Liver (tissue), 9 donors: ENCODE data around the gene OSTC. TPM values are rescaled to one million over a fixed set of nuclear protein-coding genes. Genes with fewer than 3 reads are reported as not detected.
A peak's percentile ranks its signal among the peaks of the same experiment; 100 is the strongest.

Experiments used
- DNase-seq: peaks from one replicate; pipeline ENCODE4 v3.0.0-alpha.2; 2017; ENCODE audit warnings: low spot score
- H3K27ac ChIP-seq, 2 donors: one replicate each; pipeline ENCODE4 v1.7.0; 2013; ENCODE audit warnings: inconsistent platforms in 2 of 2, low read length in 2 of 2, control low read depth in 1 of 2, low read depth in 1 of 2, mild to moderate bottlenecking in 1 of 2
- H3K27me3 ChIP-seq, 4 donors: one replicate each; pipeline versions ENCODE4 v1.6.1 to v1.7.0; 2013; ENCODE audit warnings: low read length in 3 of 4, inconsistent platforms in 1 of 4, mild to moderate bottlenecking in 1 of 4, moderate library complexity in 1 of 4; ENCODE audit not compliant: control insufficient read depth in 4 of 4, insufficient read depth in 4 of 4
- H3K36me3 ChIP-seq, 4 donors: one replicate each; pipeline versions ENCODE4 v1.6.1 to v1.7.0; 2013; ENCODE audit warnings: low read length in 3 of 4, mild to moderate bottlenecking in 3 of 4, low read depth in 1 of 4, moderate library complexity in 1 of 4; ENCODE audit not compliant: control insufficient read depth in 4 of 4, insufficient read depth in 3 of 4
- H3K4me1 ChIP-seq, 4 donors: one replicate each; pipeline versions ENCODE4 v1.6.1 to v1.7.0; 2013; ENCODE audit warnings: low read length in 3 of 4, mild to moderate bottlenecking in 3 of 4, moderate library complexity in 1 of 4; ENCODE audit not compliant: control insufficient read depth in 4 of 4, insufficient read depth in 4 of 4
- H3K4me3 ChIP-seq, 3 donors: one replicate each; pipeline versions ENCODE4 v1.6.1 to v1.7.0; 2013; ENCODE audit warnings: low read length in 3 of 3, control low read depth in 1 of 3, low read depth in 1 of 3, mild to moderate bottlenecking in 1 of 3
- H3K9ac ChIP-seq, 2 donors: one replicate each; pipeline ENCODE4 v1.7.0; 2013; ENCODE audit warnings: low read length in 2 of 2, mild to moderate bottlenecking in 2 of 2, moderate library complexity in 2 of 2, control low read depth in 1 of 2, low read depth in 1 of 2
- H3K9me3 ChIP-seq, 4 donors: one replicate each; pipeline versions ENCODE4 v1.6.1 to v1.7.0; 2013; ENCODE audit warnings: low read length in 3 of 4; ENCODE audit not compliant: control insufficient read depth in 4 of 4
- ATF3 ChIP-seq: IDR thresholded peaks from 2 replicates; pipeline ENCODE4 v1.6.1; 2016; ENCODE audit warnings: antibody characterized with exemption
- CTCF ChIP-seq: fragments of 150-350 bp; IDR thresholded peaks from 2 replicates; pipeline ENCODE4 v1.5.1; 2017; ENCODE audit warnings: improper control_type of control experiment, low read depth, low read length; ENCODE audit not compliant: missing input control
- FOXA1 ChIP-seq: IDR thresholded peaks from 2 replicates; pipeline ENCODE4 v1.6.1; 2016; ENCODE audit warnings: antibody characterized with exemption
- FOXA2 ChIP-seq: IDR thresholded peaks from 2 replicates; pipeline ENCODE4 v1.6.1; 2016; ENCODE audit warnings: antibody characterized with exemption
- GABPA ChIP-seq, 2 donors: IDR thresholded peaks in 1 of 2; conservative IDR thresholded peaks in 1 of 2; 2 replicates each; pipeline ENCODE4 v1.6.1; 2016; ENCODE audit warnings: antibody characterized with exemption in 2 of 2, mild to moderate bottlenecking in 1 of 2, moderate library complexity in 1 of 2
- HNF4A ChIP-seq, 2 donors: conservative IDR thresholded peaks; 2 replicates each; pipeline ENCODE4 v1.6.1; 2016; ENCODE audit warnings: antibody characterized with exemption in 2 of 2, mild to moderate bottlenecking in 2 of 2
- HNF4G ChIP-seq: IDR thresholded peaks from 2 replicates; pipeline ENCODE4 v1.6.1; 2016; ENCODE audit warnings: antibody characterized with exemption
- NR2F2 ChIP-seq: IDR thresholded peaks from 2 replicates; pipeline ENCODE4 v1.6.1; 2016; ENCODE audit warnings: antibody characterized with exemption
- RAD21 ChIP-seq, 2 donors: IDR thresholded peaks; 2 replicates each; pipeline ENCODE4 v1.6.1; 2016; ENCODE audit warnings: antibody characterized with exemption in 2 of 2, mild to moderate bottlenecking in 2 of 2
- TAF1 ChIP-seq: conservative IDR thresholded peaks from 2 replicates; pipeline ENCODE4 v1.6.1; 2016; ENCODE audit warnings: antibody characterized with exemption, mild to moderate bottlenecking
- YY1 ChIP-seq: IDR thresholded peaks from 2 replicates; pipeline ENCODE4 v1.6.1; 2016; ENCODE audit warnings: antibody characterized with exemption, mild to moderate bottlenecking
- WGBS: extraction: QIAGEN DNeasy Blood & Tissue Kit; methylation state at CpG from one replicate; pipeline ENCODE4 v1.1.7; 2013; 5-methylcytosine and 5-hydroxymethylcytosine counted together
- polyA plus RNA-seq, 2 donors: library from polyadenylated mRNA; stranded (reverse) in 1 of 2; unstranded in 1 of 2; fragments of 200-250 nt in 1 of 2; fragments of >200 nt in 1 of 2; fragmentation: Nextera tagmentation in 1 of 2; extraction: Ambion mirVana in 1 of 2; gene quantifications; one replicate each; pipeline versions ENCODE4 v1.2.1 to v1.2.3, GENCODE V29; 2013 to 2015
- total RNA-seq, 2 donors: library from RNA; depleted of rRNA; stranded (reverse); fragments of >200 nt; gene quantifications; one replicate each; pipeline ENCODE4 v1.2.3, GENCODE V29; 2014
- TF ChIP-seq, protein P1 (sequence below): IDR thresholded peaks from 2 replicates; pipeline ENCODE4 v1.6.1; 2016; ENCODE audit warnings: antibody characterized with exemption
- TF ChIP-seq, protein P2 (sequence below): IDR thresholded peaks from 2 replicates; pipeline ENCODE4 v1.6.1; 2016; ENCODE audit warnings: antibody characterized with exemption, mild to moderate bottlenecking
- donor health status: healthy.
- donor health status: healthy.
- donor health status: healthy.
- donor health status: healthy.
- donor health status: healthy.

OSTC gene
- total and polyA plus RNA-seq, 4 donors, result 113 to 148 (median 143) TPM

DNA sequence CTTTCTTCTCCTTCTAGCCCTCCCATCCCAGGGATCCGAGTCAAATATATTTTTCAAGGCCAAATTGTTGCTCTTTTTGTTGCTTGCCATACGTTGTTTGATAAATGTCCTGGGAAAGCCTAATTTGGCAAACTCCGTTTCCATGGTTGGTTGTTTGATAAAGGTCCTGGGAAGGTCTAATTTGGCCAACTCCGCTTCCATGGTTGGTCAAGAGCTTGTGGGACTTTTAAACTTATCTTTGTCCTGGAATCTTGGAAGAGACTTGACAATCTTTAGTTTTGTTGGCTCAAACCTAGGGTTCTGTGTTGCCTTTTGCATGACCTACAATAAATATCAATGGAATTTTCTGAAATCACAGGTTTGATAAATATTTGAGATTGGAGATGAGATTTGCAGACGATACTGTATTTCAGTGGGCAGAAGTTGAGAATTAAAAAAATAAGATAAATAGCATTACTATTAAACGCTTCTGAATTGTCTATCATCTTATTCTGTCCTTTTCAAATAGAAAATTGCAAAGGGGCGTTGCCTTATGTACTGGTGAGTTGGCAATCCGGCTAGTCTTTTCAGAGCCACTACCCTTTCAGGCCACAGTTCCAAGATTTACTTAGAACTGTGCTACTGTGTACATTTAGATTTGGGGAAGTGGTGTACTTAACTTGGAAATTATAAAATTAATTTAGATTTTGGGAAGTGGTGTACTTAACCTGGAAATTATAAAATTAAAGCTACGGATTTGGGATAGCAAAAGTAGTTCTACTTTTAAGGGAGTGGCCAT, 804 bp downstream of the OSTC start:
- Histone ChIP-seq H3K4me1 (peaks cover 5 to 20% (median 11%) of the 10 kb centered on the region in 4 donors), H3K9ac (peak overlapping the region; percentile 80 to 97), H3K27me3 (no peaks in the 10 kb centered on the region), H3K4me3 (peak overlapping the region; percentile 78 to 96 (median 87)), H3K9me3 (no peaks in the 10 kb centered on the region), H3K36me3 (peaks cover under 1 to 2% (median 2%) of the 10 kb centered on the region in 4 donors), H3K27ac (peak overlapping the region; percentile 74 to 87)
- 2% methylated on average over 9 of the region's 9 CpGs for WGBS
- TF ChIP-seq, protein P1, sequence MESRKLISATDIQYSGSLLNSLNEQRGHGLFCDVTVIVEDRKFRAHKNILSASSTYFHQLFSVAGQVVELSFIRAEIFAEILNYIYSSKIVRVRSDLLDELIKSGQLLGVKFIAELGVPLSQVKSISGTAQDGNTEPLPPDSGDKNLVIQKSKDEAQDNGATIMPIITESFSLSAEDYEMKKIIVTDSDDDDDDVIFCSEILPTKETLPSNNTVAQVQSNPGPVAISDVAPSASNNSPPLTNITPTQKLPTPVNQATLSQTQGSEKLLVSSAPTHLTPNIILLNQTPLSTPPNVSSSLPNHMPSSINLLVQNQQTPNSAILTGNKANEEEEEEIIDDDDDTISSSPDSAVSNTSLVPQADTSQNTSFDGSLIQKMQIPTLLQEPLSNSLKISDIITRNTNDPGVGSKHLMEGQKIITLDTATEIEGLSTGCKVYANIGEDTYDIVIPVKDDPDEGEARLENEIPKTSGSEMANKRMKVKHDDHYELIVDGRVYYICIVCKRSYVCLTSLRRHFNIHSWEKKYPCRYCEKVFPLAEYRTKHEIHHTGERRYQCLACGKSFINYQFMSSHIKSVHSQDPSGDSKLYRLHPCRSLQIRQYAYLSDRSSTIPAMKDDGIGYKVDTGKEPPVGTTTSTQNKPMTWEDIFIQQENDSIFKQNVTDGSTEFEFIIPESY, result no peak
- TF ChIP-seq CTCF, result peak; percentile 13
- DNase-seq, result no peak

GRCh38 chr4:108662629-108663028, 12.2 kb downstream of the OSTC start:
- H3K36me3 ChIP-seq, result peaks cover 4 to 48% (median 31%) of the 10 kb centered on the region in 4 donors
- H3K4me3 ChIP-seq, result no peak overlapping the region
- no peak overlapping the region for H3K27ac ChIP-seq
- 85% methylated on average over 3 of the region's 3 CpGs for WGBS
- H3K4me1 ChIP-seq, result no peaks in the 10 kb centered on the region
- no peak overlapping the region for H3K9ac ChIP-seq
- no peaks in the 10 kb centered on the region for H3K9me3 ChIP-seq
- H3K27me3 ChIP-seq, result no peaks in the 10 kb centered on the region
- TF ChIP-seq YY1 (no peak), ATF3 (no peak), NR2F2 (no peak), FOXA1 (no peak), FOXA2 (no peak), GABPA (IDR thresholded peaks at IDR 0.05 in 1 of 2, conservative IDR thresholded peaks at IDR 0.05 in 1 of 2) (no peak), HNF4G (no peak), RAD21 (IDR thresholded peaks at IDR 0.05) (no peak), TAF1 (no peak), HNF4A (conservative IDR thresholded peaks at IDR 0.05) (no peak)
- TF ChIP-seq, protein P2, sequence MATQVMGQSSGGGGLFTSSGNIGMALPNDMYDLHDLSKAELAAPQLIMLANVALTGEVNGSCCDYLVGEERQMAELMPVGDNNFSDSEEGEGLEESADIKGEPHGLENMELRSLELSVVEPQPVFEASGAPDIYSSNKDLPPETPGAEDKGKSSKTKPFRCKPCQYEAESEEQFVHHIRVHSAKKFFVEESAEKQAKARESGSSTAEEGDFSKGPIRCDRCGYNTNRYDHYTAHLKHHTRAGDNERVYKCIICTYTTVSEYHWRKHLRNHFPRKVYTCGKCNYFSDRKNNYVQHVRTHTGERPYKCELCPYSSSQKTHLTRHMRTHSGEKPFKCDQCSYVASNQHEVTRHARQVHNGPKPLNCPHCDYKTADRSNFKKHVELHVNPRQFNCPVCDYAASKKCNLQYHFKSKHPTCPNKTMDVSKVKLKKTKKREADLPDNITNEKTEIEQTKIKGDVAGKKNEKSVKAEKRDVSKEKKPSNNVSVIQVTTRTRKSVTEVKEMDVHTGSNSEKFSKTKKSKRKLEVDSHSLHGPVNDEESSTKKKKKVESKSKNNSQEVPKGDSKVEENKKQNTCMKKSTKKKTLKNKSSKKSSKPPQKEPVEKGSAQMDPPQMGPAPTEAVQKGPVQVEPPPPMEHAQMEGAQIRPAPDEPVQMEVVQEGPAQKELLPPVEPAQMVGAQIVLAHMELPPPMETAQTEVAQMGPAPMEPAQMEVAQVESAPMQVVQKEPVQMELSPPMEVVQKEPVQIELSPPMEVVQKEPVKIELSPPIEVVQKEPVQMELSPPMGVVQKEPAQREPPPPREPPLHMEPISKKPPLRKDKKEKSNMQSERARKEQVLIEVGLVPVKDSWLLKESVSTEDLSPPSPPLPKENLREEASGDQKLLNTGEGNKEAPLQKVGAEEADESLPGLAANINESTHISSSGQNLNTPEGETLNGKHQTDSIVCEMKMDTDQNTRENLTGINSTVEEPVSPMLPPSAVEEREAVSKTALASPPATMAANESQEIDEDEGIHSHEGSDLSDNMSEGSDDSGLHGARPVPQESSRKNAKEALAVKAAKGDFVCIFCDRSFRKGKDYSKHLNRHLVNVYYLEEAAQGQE, result no peak
- TF ChIP-seq, protein P1, result no peak
- no peak for DNase-seq
